Naive B cell (primary cell): ENCODE measurements around the gene CEP85. TPM values are rescaled to one million over a fixed set of nuclear protein-coding genes. Genes with fewer than 3 reads are reported as not detected.
A peak's percentile ranks its signal among the peaks of the same experiment; 100 is the strongest.

Experiments used
- ATAC-seq, 2 donors: fragments of 150-1000 bp; cut with Tn5 transposase; 2 replicates each; pipeline ENCODE4 v1.10.0; 2021; ENCODE audit warnings: low read depth in 2 of 2, mild to moderate bottlenecking in 2 of 2, moderate library complexity in 2 of 2
- DNase-seq: peaks from one replicate; pipeline ENCODE4 v3.0.0; 2022
- H3K27ac Mint-ChIP-seq, 6 donors: one replicate each; pipeline ENCODE4 v1.8.0; 2020 to 2022; ENCODE audit warnings: mild to moderate bottlenecking in 6 of 6, mixed read lengths in 6 of 6, moderate library complexity in 5 of 6, inconsistent platforms in 2 of 6
- H3K27me3 Mint-ChIP-seq, 3 donors: one replicate each; pipeline ENCODE4 v1.8.0; 2021 to 2022; ENCODE audit warnings: mixed read lengths in 3 of 3, mild to moderate bottlenecking in 1 of 3
- H3K36me3 Mint-ChIP-seq, 2 donors: one replicate each; pipeline ENCODE4 v1.8.0; 2020 to 2022; ENCODE audit warnings: mixed read lengths in 2 of 2, inconsistent platforms in 1 of 2, mild to moderate bottlenecking in 1 of 2
- H3K4me1 Mint-ChIP-seq, 3 donors: one replicate each; pipeline ENCODE4 v1.8.0; 2020 to 2022; ENCODE audit warnings: mixed read lengths in 3 of 3, inconsistent platforms in 1 of 3, mild to moderate bottlenecking in 1 of 3, moderate library complexity in 1 of 3
- H3K4me3 Mint-ChIP-seq, 8 donors: one replicate each; pipeline ENCODE4 v1.8.0; 2020 to 2022; ENCODE audit warnings: mild to moderate bottlenecking in 8 of 8, mixed read lengths in 8 of 8, moderate library complexity in 8 of 8, inconsistent platforms in 2 of 8
- H3K9me3 Mint-ChIP-seq, 7 donors: one replicate each; pipeline ENCODE4 v1.8.0; 2020 to 2022; ENCODE audit warnings: mixed read lengths in 7 of 7, mild to moderate bottlenecking in 5 of 7, inconsistent platforms in 2 of 7, moderate library complexity in 1 of 7
- polyA plus RNA-seq, 6 donors: library from polyadenylated mRNA; unstranded; fragments of 300-500 nt; fragmentation: Illumina TruSeq; gene quantifications; one replicate each; pipeline ENCODE4 v1.2.3, GENCODE V29; 2021; ENCODE audit warnings: low read depth in 6 of 6

The CEP85 gene
- polyA plus RNA-seq, 6 donors from 2014 or later: 2.5 to 8.2 (median 4.9) TPM

- Mint-ChIP-seq H3K36me3 (peaks cover 21 to 41% of the 10 kb centered on the region in 2 donors), H3K27me3 (no peaks in the 10 kb centered on the region), H3K4me3 (peak overlapping the region in 5 of 8 donors; percentile 12 to 99 (median 70)), H3K9me3 (no peaks in the 10 kb centered on the region), H3K27ac (peak overlapping the region in 3 of 6 donors; percentile 27 to 97 (median 94)), H3K4me1 (peaks cover 48 to 56% (median 53%) of the 10 kb centered on the region in 3 donors)
- DNase-seq (no peak), ATAC-seq (no peak)
These were observed 88.0 kb downstream of the CEP85 start for GRCh38 chr1:26322042-26322331.

GRCh38 chr1:26323382-26323781 lies 89.4 kb downstream of the CEP85 start:
- Mint-ChIP-seq H3K9me3 (no peaks in the 10 kb centered on the region), H3K4me1 (peaks cover 35 to 47% (median 46%) of the 10 kb centered on the region in 3 donors), H3K4me3 (peak overlapping the region in 2 of 8 donors; percentile 28 to 70), H3K27me3 (no peaks in the 10 kb centered on the region), H3K36me3 (peaks cover 14 to 29% of the 10 kb centered on the region in 2 donors), H3K27ac (peak overlapping the region in 3 of 6 donors; percentile 36 to 89 (median 84))
- DNase-seq (no peak), ATAC-seq (no peak)

- Mint-ChIP-seq H3K27ac (peak overlapping the region in 4 of 6 donors; percentile 1 to 86 (median 29)), H3K4me1 (peaks cover 35 to 46% (median 42%) of the 10 kb centered on the region in 3 donors), H3K36me3 (peaks cover 14 to 22% of the 10 kb centered on the region in 2 donors), H3K9me3 (no peaks in the 10 kb centered on the region), H3K4me3 (peak overlapping the region in 1 of 8 donors; percentile 9), H3K27me3 (no peaks in the 10 kb centered on the region)
- no peak for DNase-seq
- ATAC-seq: no peak
These were observed 90.5 kb downstream of the CEP85 start for GRCh38 chr1:26324550-26324949.

GRCh38 chr1:26327956-26328362 lies 94.0 kb downstream of the CEP85 start:
- Mint-ChIP-seq H3K36me3 (peaks cover 2 to 5% of the 10 kb centered on the region in 2 donors), H3K4me3 (no peak overlapping the region), H3K9me3 (no peaks in the 10 kb centered on the region), H3K27me3 (no peaks in the 10 kb centered on the region), H3K27ac (no peak overlapping the region), H3K4me1 (peaks cover 11 to 17% (median 12%) of the 10 kb centered on the region in 3 donors)
- ATAC-seq (no peak), DNase-seq (no peak)

Other genes with a start within 250 kb of the CEP85 start
- 1 to 10 TPM; 4.0 to 9.2 (median 7.7) TPM for gene PAFAH2, start 236.1 kb upstream of the CEP85 start, polyA plus RNA-seq
- gene EXTL1, start 212.4 kb upstream of the CEP85 start, polyA plus RNA-seq: not detected
- gene SLC30A2, start 188.1 kb upstream of the CEP85 start, polyA plus RNA-seq: not detected
- gene TRIM63, start 166.6 kb upstream of the CEP85 start, polyA plus RNA-seq: not detected
- 1 to 10 TPM; 3.2 to 6.0 (median 4.9) TPM for gene PDIK1L, start 122.4 kb upstream of the CEP85 start, polyA plus RNA-seq
- gene FAM110D, start 75.1 kb upstream of the CEP85 start, polyA plus RNA-seq: not detected
- not detected for gene C1orf232, start 65.2 kb upstream of the CEP85 start, polyA plus RNA-seq
- 10 to 100 TPM; 33.3 to 52.3 (median 36.1) TPM for gene ZNF593, start 64.3 kb upstream of the CEP85 start, polyA plus RNA-seq
- 1 to 10 TPM in 5 of 6 donors, under 1 TPM in 1; 0.96 to 3.5 (median 1.9) TPM for gene ZNF593OS, start 62.4 kb upstream of the CEP85 start, polyA plus RNA-seq
- gene CNKSR1, start 56.7 kb upstream of the CEP85 start, polyA plus RNA-seq: under 1 TPM in 3 of 6 donors, not detected in 3; 0.44 to 0.57 (median 0.49) TPM
- gene CATSPER4, start 43.6 kb upstream of the CEP85 start, polyA plus RNA-seq: not detected
- 1,000 to 10,000 TPM in 2 of 6 donors, 100 to 1,000 TPM in 4; 624 to 1,205 (median 832) TPM for gene SH3BGRL3, start 45.9 kb downstream of the CEP85 start, polyA plus RNA-seq
- gene UBXN11, start 72.4 kb downstream of the CEP85 start, polyA plus RNA-seq: 10 to 100 TPM in 2 of 6 donors, 1 to 10 TPM in 4; 4.3 to 15.7 (median 6.9) TPM
- gene CD52, start 83.8 kb downstream of the CEP85 start, polyA plus RNA-seq: over 10,000 TPM; 10,565 to 16,920 (median 13,137) TPM
- gene CRYBG2, start 119.9 kb downstream of the CEP85 start, polyA plus RNA-seq: 1 to 10 TPM in 2 of 6 donors, under 1 TPM in 4; 0.06 to 1.8 (median 0.70) TPM
- gene ZNF683, start 138.6 kb downstream of the CEP85 start, polyA plus RNA-seq: not detected
- gene LIN28A, start 176.6 kb downstream of the CEP85 start, polyA plus RNA-seq: not detected
- 10 to 100 TPM; 15.9 to 27.9 (median 21.9) TPM for gene DHDDS, start 198.1 kb downstream of the CEP85 start, polyA plus RNA-seq
- gene HMGN2, start 238.2 kb downstream of the CEP85 start, polyA plus RNA-seq: 1,000 to 10,000 TPM in 3 of 6 donors, 100 to 1,000 TPM in 3; 939 to 1,353 (median 1,048) TPM